Measurements from ENCODE around the gene APEH. TPM values are rescaled to one million over a fixed set of nuclear protein-coding genes. Genes with fewer than 3 reads are reported as not detected.

The APEH gene
- total and polyA plus RNA-seq, 5 donors: 37.4 to 110 (median 88.7) TPM

GRCh38 chr3:49668861-49669260 is 5.3 kb upstream of the APEH start:
- ATAC-seq: no peak
- intact Hi-C loops (cut with DNase I): no loop called here
- WGBS: 79% methylated on average over 5 of the region's 5 CpGs
- H3K4me1 ChIP-seq (ENCODE audit: control insufficient read depth, insufficient read depth, low read length): peaks cover 4% of the 10 kb centered on the region
- no peaks in the 10 kb centered on the region for H3K9me3 ChIP-seq (ENCODE audit: control insufficient read depth, low read length)
- H3K27ac ChIP-seq (ENCODE audit: low read length): no peak overlapping the region
- no peak overlapping the region for H3K4me3 ChIP-seq (ENCODE audit: low read length)
- H3K27me3 ChIP-seq (ENCODE audit: control insufficient read depth, insufficient read depth): no peaks in the 10 kb centered on the region
- peak in 1 of 3 donors; percentile 13 for DNase-seq

- 84% methylated on average over 3 of the region's 3 CpGs for WGBS
- intact Hi-C loops (cut with DNase I): no loop called here
- H3K4me1 ChIP-seq (ENCODE audit: control insufficient read depth, insufficient read depth, low read length): peaks cover 4% of the 10 kb centered on the region
- H3K27me3 ChIP-seq (ENCODE audit: control insufficient read depth, insufficient read depth): no peaks in the 10 kb centered on the region
- H3K27ac ChIP-seq (ENCODE audit: low read length): no peak overlapping the region
- no peak overlapping the region for H3K4me3 ChIP-seq (ENCODE audit: low read length)
- ATAC-seq (no peak), DNase-seq (peak in 1 of 3 donors; percentile 29)
- H3K9me3 ChIP-seq (ENCODE audit: control insufficient read depth, low read length): no peaks in the 10 kb centered on the region
These were observed 4.8 kb upstream of the APEH start for GRCh38 chr3:49669352-49669751.

- H3K27me3 ChIP-seq (ENCODE audit: control insufficient read depth, insufficient read depth): no peaks in the 10 kb centered on the region
- H3K4me1 ChIP-seq (ENCODE audit: control insufficient read depth, insufficient read depth, low read length): peaks cover 5% of the 10 kb centered on the region
- H3K27ac ChIP-seq (ENCODE audit: low read length): no peak overlapping the region
- ATAC-seq (no peak), DNase-seq (peak in 1 of 3 donors; percentile 34)
- WGBS: 66% methylated on average over 6 of the region's 6 CpGs
- no peak overlapping the region for H3K4me3 ChIP-seq (ENCODE audit: low read length)
- intact Hi-C loops (cut with DNase I): loop anchor here (2.0 to 10.0 kb wide), 4 partner anchors 129 to 206 kb away; no protein-coding TSS in a partner anchor
- H3K9me3 ChIP-seq (ENCODE audit: control insufficient read depth, low read length): no peaks in the 10 kb centered on the region
These were observed 3.2 kb upstream of the APEH start for GRCh38 chr3:49670940-49671290.

- no peaks in the 10 kb centered on the region for H3K9me3 ChIP-seq (ENCODE audit: control insufficient read depth, low read length)
- 40% methylated on average over 11 of the region's 11 CpGs for WGBS
- H3K4me3 ChIP-seq (ENCODE audit: low read length): no peak overlapping the region
- no peak overlapping the region for H3K27ac ChIP-seq (ENCODE audit: low read length)
- H3K4me1 ChIP-seq (ENCODE audit: control insufficient read depth, insufficient read depth, low read length): peaks cover 5% of the 10 kb centered on the region
- DNase-seq (peak; percentile 49 to 80 (median 78)), ATAC-seq (no peak)
- no peaks in the 10 kb centered on the region for H3K27me3 ChIP-seq (ENCODE audit: control insufficient read depth, insufficient read depth)
- intact Hi-C loops (cut with DNase I): loop anchor here (2.0 to 10.0 kb wide), 4 partner anchors 129 to 207 kb away; no protein-coding TSS in a partner anchor
These were observed 2.6 kb upstream of the APEH start for GRCh38 chr3:49671291-49672288.

GRCh38 chr3:49673121-49673714 is 933 bp upstream of the APEH start:
- DNase-seq (no peak), ATAC-seq (no peak)
- peak overlapping the region; percentile 53 for H3K27ac ChIP-seq (ENCODE audit: low read length)
- peaks cover 5% of the 10 kb centered on the region for H3K4me1 ChIP-seq (ENCODE audit: control insufficient read depth, insufficient read depth, low read length)
- H3K4me3 ChIP-seq (ENCODE audit: low read length): peak overlapping the region; percentile 67
- H3K27me3 ChIP-seq (ENCODE audit: control insufficient read depth, insufficient read depth): no peaks in the 10 kb centered on the region
- no peaks in the 10 kb centered on the region for H3K9me3 ChIP-seq (ENCODE audit: control insufficient read depth, low read length)
- intact Hi-C loops (cut with DNase I): loop anchor here (5.0 to 10.0 kb wide), 3 partner anchors 131 to 208 kb away; no protein-coding TSS in a partner anchor
- WGBS: 22% methylated on average over 17 of the region's 17 CpGs

GRCh38 chr3:49674497-49674983 is 389 bp downstream of the APEH start:
- peak overlapping the region; percentile 67 for H3K4me3 ChIP-seq (ENCODE audit: low read length)
- no peaks in the 10 kb centered on the region for H3K9me3 ChIP-seq (ENCODE audit: control insufficient read depth, low read length)
- H3K27ac ChIP-seq (ENCODE audit: low read length): peak overlapping the region; percentile 8
- WGBS: 11% methylated on average over 34 of the region's 34 CpGs
- intact Hi-C loops (cut with DNase I): loop anchor here (5.0 to 10.0 kb wide), 3 partner anchors 132 to 210 kb away; no protein-coding TSS in a partner anchor
- no peaks in the 10 kb centered on the region for H3K27me3 ChIP-seq (ENCODE audit: control insufficient read depth, insufficient read depth)
- ATAC-seq (peak; percentile 37 to 54), DNase-seq (peak in 1 of 3 donors; percentile 76)
- peaks cover 5% of the 10 kb centered on the region for H3K4me1 ChIP-seq (ENCODE audit: control insufficient read depth, insufficient read depth, low read length)

- intact Hi-C loops (cut with DNase I): loop anchor here in 1 of 4 donors (10.0 kb wide), 1 partner anchor 211 kb away; no protein-coding TSS in a partner anchor
- Histone ChIP-seq H3K27me3 (ENCODE audit: control insufficient read depth, insufficient read depth) (no peaks in the 10 kb centered on the region), H3K9me3 (ENCODE audit: control insufficient read depth, low read length) (no peaks in the 10 kb centered on the region), H3K27ac (ENCODE audit: low read length) (no peak overlapping the region), H3K4me3 (ENCODE audit: low read length) (no peak overlapping the region), H3K4me1 (ENCODE audit: control insufficient read depth, insufficient read depth, low read length) (peaks cover 5% of the 10 kb centered on the region)
- peak in 1 of 3 donors; percentile 49 for DNase-seq
- 90% methylated on average over 11 of the region's 11 CpGs for WGBS
- no peak for ATAC-seq
These were observed 1.8 kb downstream of the APEH start for GRCh38 chr3:49675912-49676311.

- peak in 1 of 3 donors; percentile 17 for DNase-seq
- WGBS: 84% methylated on average over 7 of the region's 7 CpGs
- no peaks in the 10 kb centered on the region for H3K27me3 ChIP-seq (ENCODE audit: control insufficient read depth, insufficient read depth)
- no peak for ATAC-seq
- intact Hi-C loops (cut with DNase I): no loop called here
- H3K4me3 ChIP-seq (ENCODE audit: low read length): no peak overlapping the region
- H3K9me3 ChIP-seq (ENCODE audit: control insufficient read depth, low read length): no peaks in the 10 kb centered on the region
- no peaks in the 10 kb centered on the region for H3K4me1 ChIP-seq (ENCODE audit: control insufficient read depth, insufficient read depth, low read length)
- H3K27ac ChIP-seq (ENCODE audit: low read length): no peak overlapping the region
These were observed 6.5 kb downstream of the APEH start for GRCh38 chr3:49680493-49681231.

GRCh38 chr3:49681232-49681522 is 7.0 kb downstream of the APEH start:
- no peaks in the 10 kb centered on the region for H3K9me3 ChIP-seq (ENCODE audit: control insufficient read depth, low read length)
- 95% methylated on average over 2 of the region's 2 CpGs for WGBS

GRCh38 chr3:49681543-49681942 is 7.4 kb downstream of the APEH start:
- intact Hi-C loops (cut with DNase I): no loop called here
- Histone ChIP-seq H3K9me3 (ENCODE audit: control insufficient read depth, low read length) (no peaks in the 10 kb centered on the region), H3K27ac (ENCODE audit: low read length) (no peak overlapping the region), H3K4me1 (ENCODE audit: control insufficient read depth, insufficient read depth, low read length) (peaks cover 2% of the 10 kb centered on the region), H3K27me3 (ENCODE audit: control insufficient read depth, insufficient read depth) (no peaks in the 10 kb centered on the region), H3K4me3 (ENCODE audit: low read length) (no peak overlapping the region)
- ATAC-seq: no peak
- peak in 1 of 3 donors; percentile 4 for DNase-seq
- whole genome bisulfite sequencing: 79% methylated on average over 4 of the region's 4 CpGs

More at GRCh38 chr3:49681232-49681522, 7.0 kb downstream of the APEH start:
- DNase-seq (no peak), ATAC-seq (no peak)
- Histone ChIP-seq H3K4me1 (ENCODE audit: control insufficient read depth, insufficient read depth, low read length) (no peaks in the 10 kb centered on the region), H3K27me3 (ENCODE audit: control insufficient read depth, insufficient read depth) (no peaks in the 10 kb centered on the region), H3K4me3 (ENCODE audit: low read length) (no peak overlapping the region), H3K27ac (ENCODE audit: low read length) (no peak overlapping the region)
- intact Hi-C loops (cut with DNase I): no loop called here

Measured in right cardiac atrium (tissue), 5 donors.